Neural cell (in vitro differentiated cells): ENCODE measurements around the gene PAOX. TPM values are rescaled to one million over a fixed set of nuclear protein-coding genes. Genes with fewer than 3 reads are reported as not detected.

Experiments
- H2AFZ ChIP-seq: fragments of 200-600, 300-800 bp; sonication (generic), shearing (Covaris generic); 2 replicates; pipeline ENCODE4 v1.6.0; 2014; ENCODE audit warnings: low read depth, mild to moderate bottlenecking, antibody characterized with exemption, low read length, moderate library complexity
- H3F3A ChIP-seq: fragments of 200-600 bp; shearing (Covaris generic); 2 replicates; pipeline ENCODE4 v1.6.1; 2016; ENCODE audit warnings: mild to moderate bottlenecking, moderate library complexity, mixed read lengths, antibody characterized with exemption, low read length; ENCODE audit not compliant: insufficient read depth, poor library complexity, severe bottlenecking
- H3K27ac ChIP-seq: fragments of 200-600, 300-800 bp; sonication (generic), shearing (Covaris generic); 2 replicates; pipeline ENCODE4 v1.5.1; 2014; ENCODE audit warnings: mild to moderate bottlenecking, low read length, moderate library complexity
- H3K27me3 ChIP-seq: fragments of 300-800, 200-600 bp; sonication (generic), shearing (Covaris generic); 2 replicates; pipeline ENCODE4 v1.6.0; 2014; ENCODE audit warnings: mild to moderate bottlenecking, low read depth, low read length, moderate library complexity; ENCODE audit not compliant: insufficient read depth
- H3K36me3 ChIP-seq: fragments of 300-800, 200-600 bp; sonication (generic), shearing (Covaris generic); 2 replicates; pipeline ENCODE4 v1.5.1; 2014; ENCODE audit warnings: mild to moderate bottlenecking, antibody characterized with exemption, low read length, moderate library complexity; ENCODE audit not compliant: insufficient read depth
- H3K4me2 ChIP-seq: fragments of 300-800, 200-600 bp; sonication (generic), shearing (Covaris generic); 2 replicates; pipeline ENCODE4 v1.6.0; 2014; ENCODE audit warnings: mild to moderate bottlenecking, low read length
- H3K4me3 ChIP-seq: fragments of 300-800, 200-600 bp; sonication (generic), shearing (Covaris generic); 2 replicates; pipeline ENCODE4 v1.5.1; 2014; ENCODE audit warnings: mild to moderate bottlenecking, low read length, moderate library complexity
- H3K79me2 ChIP-seq: fragments of 200-600 bp; shearing (Covaris generic); replicated peaks from 2 replicates; pipeline ENCODE4 v1.6.0; 2014; ENCODE audit warnings: mild to moderate bottlenecking, low read length, moderate library complexity; ENCODE audit not compliant: insufficient read depth
- H3K9ac ChIP-seq: fragments of 300-800, 200-600 bp; sonication (generic), shearing (Covaris generic); 2 replicates; pipeline ENCODE4 v1.6.1; 2016; ENCODE audit warnings: mild to moderate bottlenecking, low read length, mixed read lengths
- H3K9me2 ChIP-seq: fragments of 200-600 bp; shearing (Covaris generic); 2 replicates; pipeline ENCODE4 v1.6.1; 2016; ENCODE audit warnings: mild to moderate bottlenecking, low read length, mixed read lengths; ENCODE audit not compliant: insufficient read depth
- H3K9me3 ChIP-seq: fragments of 200-600, 300-800 bp; sonication (generic), shearing (Covaris generic); 2 replicates; pipeline ENCODE4 v1.6.1; 2016; ENCODE audit warnings: mild to moderate bottlenecking, mixed run types, low read length, moderate library complexity, mixed read lengths
- H4K20me1 ChIP-seq: fragments of 200-600 bp; shearing (Covaris generic); 2 replicates; pipeline ENCODE4 v1.6.1; 2016; ENCODE audit warnings: mild to moderate bottlenecking, mixed run types; ENCODE audit not compliant: insufficient read depth
- EP300 ChIP-seq: fragments of 450-650 bp; conservative IDR thresholded peaks from 2 replicates; pipeline ENCODE4 v1.6.1; 2014; ENCODE audit warnings: antibody characterized with exemption, mild to moderate bottlenecking, moderate library complexity; ENCODE audit not compliant: poor library complexity, severe bottlenecking
- EZH2 ChIP-seq: fragments of 200-600, 300-800 bp; shearing (Covaris generic), sonication (generic); IDR thresholded peaks from 2 replicates; pipeline ENCODE4 v1.6.1; 2014; ENCODE audit warnings: antibody characterized with exemption, low read length, borderline replicate concordance, mild to moderate bottlenecking; ENCODE audit not compliant: insufficient read depth, poor library complexity, severe bottlenecking
- MXI1 ChIP-seq: fragments of 450-650 bp; conservative IDR thresholded peaks from 2 replicates; pipeline ENCODE4 v1.6.1; 2014; ENCODE audit warnings: antibody characterized with exemption, mild to moderate bottlenecking; ENCODE audit not compliant: poor library complexity, severe bottlenecking
- POLR2AphosphoS5 ChIP-seq: IDR thresholded peaks from 2 replicates; pipeline ENCODE4 v1.6.1; 2012
- RAD21 ChIP-seq: fragments of 450-650 bp; conservative IDR thresholded peaks from 2 replicates; pipeline ENCODE4 v1.6.1; 2014; ENCODE audit warnings: antibody characterized with exemption, mild to moderate bottlenecking, moderate library complexity
- SMC3 ChIP-seq: fragments of 450-650 bp; conservative IDR thresholded peaks from 2 replicates; pipeline ENCODE4 v1.6.1; 2014; ENCODE audit warnings: antibody characterized with exemption, mild to moderate bottlenecking, moderate library complexity; ENCODE audit not compliant: poor library complexity
- TAF1 ChIP-seq: IDR thresholded peaks from 2 replicates; pipeline ENCODE4 v1.6.1; 2012; ENCODE audit warnings: low read depth
- polyA plus RNA-seq: library from polyadenylated mRNA; depleted of rRNA; stranded (reverse); fragments of >200 nt; gene quantifications from 2 replicates; pipeline ENCODE4 v1.2.3, GENCODE V29; 2014
- TF ChIP-seq, protein P1 (sequence below): IDR thresholded peaks from 2 replicates; pipeline ENCODE4 v1.6.1; 2012; ENCODE audit warnings: borderline replicate concordance
- TF ChIP-seq, protein P2 (sequence below): fragments of 450-650 bp; IDR thresholded peaks from 2 replicates; pipeline ENCODE4 v1.5.1; 2014; ENCODE audit warnings: antibody characterized with exemption, mild to moderate bottlenecking, moderate library complexity; ENCODE audit not compliant: poor library complexity, severe bottlenecking

Gene PAOX
- polyA plus RNA-seq, 1 donor from 2014 or later = 3.0 TPM

DNA sequence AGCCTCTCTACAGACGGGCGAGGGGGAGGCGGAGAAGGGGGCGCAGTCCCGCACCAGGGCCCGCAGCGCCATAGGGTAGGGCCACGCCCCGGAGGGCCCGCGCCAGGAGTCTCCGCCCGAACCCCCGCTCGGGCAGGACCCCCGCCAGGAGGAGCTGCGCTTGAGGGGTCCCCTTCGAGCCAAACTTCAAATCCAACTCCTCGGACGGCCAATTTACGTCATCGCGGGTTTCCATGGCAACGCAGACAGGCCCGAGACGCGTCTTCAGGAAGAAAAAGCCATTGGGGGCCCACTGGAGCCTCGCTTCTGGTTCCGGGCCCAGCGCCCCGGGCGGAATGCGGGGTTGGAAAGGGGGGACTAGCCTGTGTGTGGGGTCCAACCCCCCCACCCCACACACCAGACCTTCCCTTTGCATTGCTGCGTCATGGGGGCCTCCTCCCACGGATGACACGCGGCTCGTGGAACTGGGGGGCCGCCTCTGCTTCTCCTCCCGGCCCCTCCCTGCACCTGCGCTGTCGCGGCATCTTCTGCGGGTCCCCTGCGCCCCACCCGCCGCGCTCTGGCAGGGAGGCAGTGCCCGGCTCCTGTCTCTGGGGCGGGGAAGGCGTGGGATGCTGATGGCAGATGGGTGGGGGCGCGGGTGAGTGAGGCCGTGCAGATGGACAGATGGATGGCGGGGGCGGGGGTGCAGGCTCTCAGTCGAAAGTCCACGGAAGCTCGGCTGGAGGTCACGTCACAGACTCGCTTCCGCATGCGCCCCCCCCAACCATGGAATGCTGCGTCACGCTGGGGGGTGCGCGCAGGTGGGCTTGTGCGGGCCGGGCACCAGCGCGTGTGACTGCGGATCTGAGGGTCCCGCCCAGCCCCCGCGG, 43.6 kb upstream of the PAOX start:
- no peaks in the 10 kb centered on the region for H4K20me1 ChIP-seq
- H3K27ac ChIP-seq = no peak overlapping the region
- H2AFZ ChIP-seq = no peak overlapping the region
- H3K79me2 ChIP-seq = no peaks in the 10 kb centered on the region
- H3K27me3 ChIP-seq = peaks cover 26% of the 10 kb centered on the region
- H3K9me3 ChIP-seq = peaks cover 5% of the 10 kb centered on the region
- no peaks in the 10 kb centered on the region for H3K9me2 ChIP-seq
- peak overlapping the region; percentile 62 for H3K9ac ChIP-seq
- H3F3A ChIP-seq = no peaks in the 10 kb centered on the region
- no peak for TF ChIP-seq POLR2AphosphoS5
- peak; percentile 23 for TF ChIP-seq MXI1
- TF ChIP-seq EP300 = peak; percentile 24
- TF ChIP-seq SMC3 = no peak
- TF ChIP-seq RAD21 = no peak
- TF ChIP-seq, protein P1, sequence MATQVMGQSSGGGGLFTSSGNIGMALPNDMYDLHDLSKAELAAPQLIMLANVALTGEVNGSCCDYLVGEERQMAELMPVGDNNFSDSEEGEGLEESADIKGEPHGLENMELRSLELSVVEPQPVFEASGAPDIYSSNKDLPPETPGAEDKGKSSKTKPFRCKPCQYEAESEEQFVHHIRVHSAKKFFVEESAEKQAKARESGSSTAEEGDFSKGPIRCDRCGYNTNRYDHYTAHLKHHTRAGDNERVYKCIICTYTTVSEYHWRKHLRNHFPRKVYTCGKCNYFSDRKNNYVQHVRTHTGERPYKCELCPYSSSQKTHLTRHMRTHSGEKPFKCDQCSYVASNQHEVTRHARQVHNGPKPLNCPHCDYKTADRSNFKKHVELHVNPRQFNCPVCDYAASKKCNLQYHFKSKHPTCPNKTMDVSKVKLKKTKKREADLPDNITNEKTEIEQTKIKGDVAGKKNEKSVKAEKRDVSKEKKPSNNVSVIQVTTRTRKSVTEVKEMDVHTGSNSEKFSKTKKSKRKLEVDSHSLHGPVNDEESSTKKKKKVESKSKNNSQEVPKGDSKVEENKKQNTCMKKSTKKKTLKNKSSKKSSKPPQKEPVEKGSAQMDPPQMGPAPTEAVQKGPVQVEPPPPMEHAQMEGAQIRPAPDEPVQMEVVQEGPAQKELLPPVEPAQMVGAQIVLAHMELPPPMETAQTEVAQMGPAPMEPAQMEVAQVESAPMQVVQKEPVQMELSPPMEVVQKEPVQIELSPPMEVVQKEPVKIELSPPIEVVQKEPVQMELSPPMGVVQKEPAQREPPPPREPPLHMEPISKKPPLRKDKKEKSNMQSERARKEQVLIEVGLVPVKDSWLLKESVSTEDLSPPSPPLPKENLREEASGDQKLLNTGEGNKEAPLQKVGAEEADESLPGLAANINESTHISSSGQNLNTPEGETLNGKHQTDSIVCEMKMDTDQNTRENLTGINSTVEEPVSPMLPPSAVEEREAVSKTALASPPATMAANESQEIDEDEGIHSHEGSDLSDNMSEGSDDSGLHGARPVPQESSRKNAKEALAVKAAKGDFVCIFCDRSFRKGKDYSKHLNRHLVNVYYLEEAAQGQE = no peak
- no peak overlapping the region for H3K4me2 ChIP-seq
- H3K36me3 ChIP-seq = no peaks in the 10 kb centered on the region
- H3K4me3 ChIP-seq = peak overlapping the region; percentile 65

DNA sequence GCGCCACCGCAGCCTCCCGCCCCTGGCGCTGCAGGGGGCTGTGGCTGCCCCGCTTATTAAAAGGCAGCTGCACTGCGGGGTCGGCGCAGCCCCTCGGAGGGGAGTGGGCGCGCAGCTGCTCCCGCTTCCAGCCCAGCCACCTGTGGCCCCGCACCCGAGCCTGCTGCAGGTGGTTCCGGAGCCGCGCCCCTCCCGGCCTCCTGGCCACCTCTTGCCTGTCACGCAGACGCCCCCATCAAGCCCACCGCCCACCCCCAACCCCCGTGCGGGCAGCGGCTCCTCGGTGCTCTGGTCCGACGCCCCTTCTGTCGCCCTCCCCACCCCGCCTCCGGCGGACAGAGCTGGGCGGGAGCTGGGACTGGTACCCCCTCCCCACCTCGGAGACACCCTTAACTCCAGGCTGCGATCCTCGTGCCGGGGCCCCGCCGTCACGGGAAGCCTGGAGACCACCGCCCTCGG, 42.9 kb upstream of the PAOX start:
- TF ChIP-seq, protein P2, sequence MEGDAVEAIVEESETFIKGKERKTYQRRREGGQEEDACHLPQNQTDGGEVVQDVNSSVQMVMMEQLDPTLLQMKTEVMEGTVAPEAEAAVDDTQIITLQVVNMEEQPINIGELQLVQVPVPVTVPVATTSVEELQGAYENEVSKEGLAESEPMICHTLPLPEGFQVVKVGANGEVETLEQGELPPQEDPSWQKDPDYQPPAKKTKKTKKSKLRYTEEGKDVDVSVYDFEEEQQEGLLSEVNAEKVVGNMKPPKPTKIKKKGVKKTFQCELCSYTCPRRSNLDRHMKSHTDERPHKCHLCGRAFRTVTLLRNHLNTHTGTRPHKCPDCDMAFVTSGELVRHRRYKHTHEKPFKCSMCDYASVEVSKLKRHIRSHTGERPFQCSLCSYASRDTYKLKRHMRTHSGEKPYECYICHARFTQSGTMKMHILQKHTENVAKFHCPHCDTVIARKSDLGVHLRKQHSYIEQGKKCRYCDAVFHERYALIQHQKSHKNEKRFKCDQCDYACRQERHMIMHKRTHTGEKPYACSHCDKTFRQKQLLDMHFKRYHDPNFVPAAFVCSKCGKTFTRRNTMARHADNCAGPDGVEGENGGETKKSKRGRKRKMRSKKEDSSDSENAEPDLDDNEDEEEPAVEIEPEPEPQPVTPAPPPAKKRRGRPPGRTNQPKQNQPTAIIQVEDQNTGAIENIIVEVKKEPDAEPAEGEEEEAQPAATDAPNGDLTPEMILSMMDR = no peak
- TF ChIP-seq SMC3 (no peak), POLR2AphosphoS5 (no peak), EP300 (no peak), TAF1 (no peak), EZH2 (no peak), MXI1 (no peak)
- Histone ChIP-seq H3K4me3 (peak overlapping the region; percentile 65), H3K4me2 (no peak overlapping the region)

More for the DNA sequence above, 42.9 kb upstream of the PAOX start:
- peaks cover 5% of the 10 kb centered on the region for H3K9me3 ChIP-seq
- no peaks in the 10 kb centered on the region for H3K79me2 ChIP-seq
- H3K27me3 ChIP-seq = peaks cover 26% of the 10 kb centered on the region
- no peak overlapping the region for H3K27ac ChIP-seq
- no peak overlapping the region for H2AFZ ChIP-seq
- H3K9me2 ChIP-seq = no peaks in the 10 kb centered on the region
- no peaks in the 10 kb centered on the region for H3F3A ChIP-seq
- H3K9ac ChIP-seq = peak overlapping the region; percentile 62
- H4K20me1 ChIP-seq = no peaks in the 10 kb centered on the region
- H3K36me3 ChIP-seq = no peaks in the 10 kb centered on the region
